HepG2 (cell line): ENCODE results near the gene SYNJ2. TPM values are rescaled to one million over a fixed set of nuclear protein-coding genes. Genes with fewer than 3 reads are reported as not detected.

Experiments used
- CEBPG ChIP-seq: IDR thresholded peaks from 2 replicates; pipeline ENCODE4 v1.6.1; 2016
- CTCF ChIP-seq: sonication (generic); formaldehyde crosslinking; IDR thresholded peaks from 2 replicates; pipeline ENCODE4 v1.5.0; 2020; ENCODE audit warnings: mild to moderate bottlenecking, missing genetic modification reagents, moderate library complexity
- FOXA1 ChIP-seq, 2 experiments: fragments of 450-650 bp in 1 of 2; sonication (generic) in 1 of 2; formaldehyde crosslinking in 1 of 2; IDR thresholded peaks; 2 replicates each; pipeline versions ENCODE4 v1.4.0 to v1.6.1; 2016 to 2020; ENCODE audit warnings: missing genetic modification reagents in 1 of 2
- GABPA ChIP-seq, 2 experiments: IDR thresholded peaks; 2 replicates each; pipeline ENCODE4 v1.6.1; 2011 to 2016; ENCODE audit warnings: low read depth in 2 of 2, low read length in 1 of 2, missing biosample characterization in 1 of 2, missing genetic modification characterization in 1 of 2
- HNF4A ChIP-seq: sonication (generic); formaldehyde crosslinking; IDR thresholded peaks from 2 replicates; pipeline ENCODE4 v1.4.0; 2020; ENCODE audit warnings: missing genetic modification reagents
- HNF4G ChIP-seq, 2 experiments: sonication (generic) in 1 of 2; formaldehyde crosslinking in 1 of 2; IDR thresholded peaks; 2 replicates each; pipeline versions ENCODE4 v1.4.0 to v1.6.1; 2011 to 2020; ENCODE audit warnings: borderline replicate concordance in 2 of 2, low read depth in 2 of 2, mild to moderate bottlenecking in 2 of 2, low read length in 1 of 2, missing genetic modification reagents in 1 of 2, moderate library complexity in 1 of 2
- KDM1A ChIP-seq: IDR thresholded peaks from 2 replicates; pipeline ENCODE4 v1.6.1; 2016; ENCODE audit warnings: missing compliant biosample characterization
- NR2F6 ChIP-seq, 2 experiments: IDR thresholded peaks; 2 replicates each; pipeline ENCODE4 v1.6.1; 2016; ENCODE audit warnings: antibody characterized with exemption in 1 of 2, mild to moderate bottlenecking in 1 of 2
- PITX1 ChIP-seq: sonication (generic); formaldehyde crosslinking; IDR thresholded peaks from 2 replicates; pipeline ENCODE4 v1.5.1; 2020; ENCODE audit warnings: mild to moderate bottlenecking, missing genetic modification reagents
- PRPF4 ChIP-seq: fragments of 200-400 bp; formaldehyde crosslinking; IDR thresholded peaks from 2 replicates; pipeline ENCODE4 v1.6.1; 2016; ENCODE audit warnings: low read length, low read depth; ENCODE audit not compliant: poor library complexity, severe bottlenecking
- RAD21 ChIP-seq: fragments of 450-650 bp; formaldehyde crosslinking; IDR thresholded peaks from 2 replicates; pipeline ENCODE4 v1.5.0; 2020; ENCODE audit warnings: mild to moderate bottlenecking
- SMC3 ChIP-seq: IDR thresholded peaks from 2 replicates; pipeline ENCODE4 v1.6.1; 2011; ENCODE audit warnings: low read length, improper control_type of control experiment
- STAG1 ChIP-seq: sonication (generic); formaldehyde crosslinking; IDR thresholded peaks from 2 replicates; pipeline ENCODE4 v1.4.0; 2020; ENCODE audit warnings: missing genetic modification reagents
- TEAD3 ChIP-seq: optimal IDR thresholded peaks from 2 replicates; pipeline ENCODE3; 2016; ENCODE audit warnings: borderline replicate concordance
- ZFP37 ChIP-seq: sonication (generic); formaldehyde crosslinking; IDR thresholded peaks from 2 replicates; pipeline ENCODE4 v1.4.0; 2020; ENCODE audit warnings: missing genetic modification reagents, borderline replicate concordance
- ZNF205 ChIP-seq: IDR thresholded peaks from 2 replicates; pipeline ENCODE4 v1.6.1; 2018; ENCODE audit warnings: missing biosample characterization, missing genetic modification reagents
- ZNF276 ChIP-seq: sonication (generic); formaldehyde crosslinking; IDR thresholded peaks from 2 replicates; pipeline ENCODE4 v1.4.0; 2020; ENCODE audit warnings: mild to moderate bottlenecking, low read depth, missing genetic modification reagents
- ZNF335 ChIP-seq: sonication (generic); formaldehyde crosslinking; IDR thresholded peaks from 2 replicates; pipeline ENCODE4 v1.4.0; 2020; ENCODE audit warnings: missing genetic modification reagents
- ZNF33A ChIP-seq: sonication (generic); formaldehyde crosslinking; IDR thresholded peaks from 2 replicates; pipeline ENCODE4 v1.5.1; 2020; ENCODE audit warnings: missing genetic modification reagents, mild to moderate bottlenecking, moderate library complexity, borderline replicate concordance
- ZNF547 ChIP-seq: sonication (generic); formaldehyde crosslinking; IDR thresholded peaks from 2 replicates; pipeline ENCODE4 v1.5.1; 2020; ENCODE audit warnings: mild to moderate bottlenecking, missing genetic modification reagents
- ZNF607 ChIP-seq: sonication (generic); formaldehyde crosslinking; IDR thresholded peaks from 2 replicates; pipeline ENCODE4 v1.5.1; 2020; ENCODE audit warnings: missing genetic modification reagents, mild to moderate bottlenecking, borderline replicate concordance
- polyA plus RNA-seq, 8 experiments: library from polyadenylated mRNA; depleted of rRNA in 3 of 8; stranded (reverse) in 7 of 8; unstranded in 1 of 8; fragments of >200 nt; fragmentation: Illumina TruSeq in 4 of 8; extraction: Trizol in 4 of 8; gene quantifications; 2 replicates each; pipeline versions ENCODE4 v1.2.1 to v1.2.3, GENCODE V29; 2011 to 2016; ENCODE audit warnings: low read depth in 4 of 8, missing spikeins in 1 of 8, mixed read lengths in 1 of 8; ENCODE audit not compliant: insufficient read depth in 1 of 8
- total RNA-seq, 5 experiments: library from RNA; depleted of rRNA; stranded (reverse); fragments of >200 nt; fragmentation: Illumina TruSeq; extraction: Trizol; gene quantifications; 2 replicates each; pipeline ENCODE4 v1.2.3, GENCODE V29; 2016; ENCODE audit warnings: low read depth in 1 of 5

The SYNJ2 gene
- total and polyA plus RNA-seq, 2 of the 13 experiments (the other 11 are each of a cell fraction or from before 2014, with no cell fraction given): 39.1 to 57.6 TPM

- TF ChIP-seq HNF4G (IDR thresholded peaks at IDR 0.05; ENCODE audit: borderline replicate concordance, low read depth, low read length) (0 out of 2 replicates have a peak, but pooled peaks have one; percentile 8), HNF4G (CRISPR knock-in tag; IDR thresholded peaks at IDR 0.05; ENCODE audit: borderline replicate concordance, low read depth) (no peak), HNF4A (0 out of 2 replicates have a peak, but pooled peaks have one; percentile 12), STAG1 (CRISPR knock-in tag) (peak; percentile 84), PRPF4 (no peak), SMC3 (peak; percentile 36; the same call in 1 of the 2 replicates), ZNF547 (CRISPR knock-in tag) (no peak), FOXA1 (IDR thresholded peaks at IDR 0.05) (no peak), FOXA1 (CRISPR knock-in tag; IDR thresholded peaks at IDR 0.05) (peak; percentile 67), KDM1A (0 out of 2 replicates have a peak, but pooled peaks have one; percentile 23), GABPA (IDR thresholded peaks at IDR 0.05; ENCODE audit: low read depth, low read length) (no peak), GABPA (CRISPR knock-in tag; IDR thresholded peaks at IDR 0.05; ENCODE audit: low read depth) (0 out of 2 replicates have a peak, but pooled peaks have one; percentile 29), ZNF607 (CRISPR knock-in tag) (no peak), ZNF276 (CRISPR knock-in tag) (no peak), NR2F6 (IDR thresholded peaks at IDR 0.05) (no peak), NR2F6 (CRISPR knock-in tag; IDR thresholded peaks at IDR 0.05) (0 out of 2 replicates have a peak, but pooled peaks have one; percentile 19), ZNF33A (CRISPR knock-in tag) (no peak), ZFP37 (no peak), TEAD3 (CRISPR knock-in tag) (peak; percentile 33), CTCF (CRISPR knock-in tag) (peak; percentile 79), ZNF335 (CRISPR knock-in tag) (no peak), ZNF205 (CRISPR knock-in tag) (no peak), PITX1 (CRISPR knock-in tag) (peak; percentile 36; the same call in 1 of the 2 replicates), CEBPG (CRISPR knock-in tag) (peak; percentile 30), RAD21 (CRISPR knock-in tag) (peak; percentile 64)
These were observed 162.0 kb downstream of the SYNJ2 start (continued) for GRCh38 chr6:158143700-158144099.
